HG03439 (cell line): ENCODE measurements around the gene ZNF789.
"Not testable (repeated sequence)": the region's sequence is repeated elsewhere in the genome, so short reads cannot be mapped to it uniquely, and the experiment has no call there.

Experiments used
- ATAC-seq: cut with Tn5 transposase; IDR thresholded peaks from one replicate; pipeline ENCODE4 v1.9.1; 2021; ENCODE audit warnings: mild to moderate bottlenecking, moderate library complexity; ENCODE audit not compliant: unreplicated experiment

ZNF789 gene

DNA sequence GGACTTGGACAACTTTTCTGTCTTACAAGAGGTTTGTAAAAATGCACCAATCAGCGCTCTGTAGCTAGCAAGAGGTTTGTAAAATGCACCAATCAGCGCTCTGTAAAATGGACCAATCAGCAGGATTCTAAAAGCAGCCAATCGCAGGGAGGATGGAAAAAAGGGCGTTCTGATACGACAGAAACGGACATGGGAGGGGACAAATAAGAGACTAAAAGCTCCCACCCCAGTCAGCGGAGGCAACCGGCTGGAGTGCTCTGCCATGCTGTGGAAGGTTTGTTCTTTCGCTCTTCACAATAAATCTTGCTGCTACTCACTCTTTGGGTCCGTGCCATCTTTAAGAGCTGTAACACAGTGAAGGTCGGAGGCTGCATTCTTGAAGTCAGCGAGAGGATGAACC is 28.5 kb downstream of the ZNF789 start:
- ATAC-seq = not testable (repeated sequence)

DNA sequence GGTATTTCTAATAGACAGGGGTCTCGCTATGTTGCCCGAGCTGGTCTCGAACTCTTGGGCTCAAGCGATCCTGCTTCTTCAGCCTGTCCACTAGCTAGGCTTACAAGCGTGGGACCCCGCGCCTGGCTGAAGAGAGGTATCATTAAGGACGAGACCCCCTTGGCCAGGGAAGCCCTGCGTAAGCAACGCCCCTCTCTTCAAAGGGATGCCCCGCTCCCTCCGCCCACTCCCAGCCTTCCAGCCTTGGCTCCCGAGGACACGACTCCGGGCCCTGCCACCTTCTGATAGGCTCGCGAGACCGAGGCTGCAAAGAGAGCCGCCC is 31.6 kb downstream of the ZNF789 start:
- no peak for ATAC-seq

DNA sequence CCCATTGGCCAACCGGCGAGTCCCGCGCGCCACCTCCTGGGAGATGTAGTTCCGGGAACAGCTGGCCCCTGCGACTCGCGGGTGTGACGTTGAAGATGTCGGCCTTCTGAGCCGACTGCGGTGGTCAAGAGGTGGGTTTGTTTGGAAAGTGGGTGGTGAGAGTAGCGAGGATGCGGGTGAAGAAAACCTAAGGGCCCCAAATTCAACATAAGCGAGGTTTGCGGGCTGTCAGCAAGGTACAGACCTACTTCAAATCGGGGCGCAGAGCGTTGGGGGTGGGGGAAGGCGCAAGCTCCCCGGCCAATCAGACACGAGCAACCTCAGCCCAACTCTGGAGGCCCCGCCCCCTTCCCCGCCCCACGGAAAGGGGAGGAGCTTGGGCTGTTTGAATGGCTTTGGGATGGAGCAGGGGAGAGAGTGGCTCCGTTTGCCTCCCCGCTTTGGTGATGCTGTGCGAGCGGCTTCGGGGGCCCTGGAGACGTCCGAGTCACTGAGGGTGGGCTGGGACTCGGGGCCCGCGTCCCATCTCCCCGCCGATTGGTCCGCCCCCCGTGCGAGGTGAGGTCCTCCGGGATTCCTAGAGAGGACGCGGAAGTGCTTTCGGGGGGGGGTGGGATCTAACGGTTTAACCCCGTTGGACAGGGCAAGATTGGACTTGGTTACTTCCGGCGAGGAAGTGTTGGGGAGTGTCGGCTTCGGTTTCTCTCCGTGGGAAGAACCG is 32.1 kb downstream of the ZNF789 start, which contains the start of gene ZKSCAN5:
ZKSCAN5 (plus strand) TSS at position 60 of the 721 bp plus-strand sequence. CDS start 1,383 bp downstream, outside the sequence.
- peak; percentile 77 for ATAC-seq

DNA sequence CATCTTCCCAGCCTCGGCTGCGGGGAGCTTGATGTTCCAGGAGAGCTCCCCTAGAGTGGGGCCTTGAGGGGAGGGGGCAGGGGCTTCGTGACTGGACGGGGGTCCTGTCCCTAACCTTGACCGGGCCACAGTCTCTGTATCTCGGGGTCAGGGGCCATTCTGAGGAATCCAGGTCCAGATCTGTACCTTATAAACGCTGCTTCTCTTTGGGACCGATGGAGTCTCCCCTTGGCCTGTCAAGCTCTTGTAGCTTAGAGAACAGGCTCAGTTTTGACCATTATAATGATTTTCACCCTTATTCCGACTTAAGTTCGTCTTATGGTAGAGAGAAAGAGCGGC is 32.6 kb downstream of the ZNF789 start:
- ATAC-seq = peak; percentile 0

DNA sequence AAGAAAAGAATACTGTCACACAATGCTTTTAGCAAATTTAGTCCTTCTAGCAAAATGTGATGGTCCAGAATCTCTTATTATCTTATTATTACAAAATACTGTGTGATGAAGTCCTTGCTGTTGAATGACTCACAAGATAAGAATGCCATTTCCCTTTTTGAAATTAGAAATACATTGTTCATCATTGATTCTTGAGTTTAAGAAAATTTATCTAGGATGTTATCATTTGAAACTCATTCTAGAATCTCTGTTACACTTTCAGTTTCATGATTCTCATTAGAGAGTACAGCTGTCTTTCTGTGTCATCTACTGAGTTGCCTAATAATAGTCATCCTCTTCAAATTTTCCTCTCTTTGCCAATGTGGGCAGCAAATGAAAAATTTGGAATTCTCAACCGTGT is 41.4 kb downstream of the ZNF789 start:
- no peak for ATAC-seq

DNA sequence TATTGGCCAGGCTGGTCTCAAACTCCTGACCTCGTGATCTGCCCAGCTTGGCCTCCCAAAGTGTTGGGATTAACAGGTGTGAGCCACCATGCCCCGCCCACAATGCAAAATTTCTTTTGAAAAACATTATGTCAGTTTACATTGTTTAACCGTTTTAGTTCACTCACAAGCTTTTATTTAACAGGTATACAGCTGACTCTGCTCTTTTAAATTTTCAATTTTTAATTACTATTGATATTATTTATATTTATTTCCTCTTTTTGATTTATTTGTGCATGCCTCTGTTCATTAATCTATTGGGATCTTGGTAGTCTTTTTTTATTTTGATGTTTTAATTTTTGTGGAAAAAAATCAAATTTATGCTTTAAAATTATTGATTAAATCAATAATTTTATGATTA is 48.7 kb downstream of the ZNF789 start:
- no peak for ATAC-seq

DNA sequence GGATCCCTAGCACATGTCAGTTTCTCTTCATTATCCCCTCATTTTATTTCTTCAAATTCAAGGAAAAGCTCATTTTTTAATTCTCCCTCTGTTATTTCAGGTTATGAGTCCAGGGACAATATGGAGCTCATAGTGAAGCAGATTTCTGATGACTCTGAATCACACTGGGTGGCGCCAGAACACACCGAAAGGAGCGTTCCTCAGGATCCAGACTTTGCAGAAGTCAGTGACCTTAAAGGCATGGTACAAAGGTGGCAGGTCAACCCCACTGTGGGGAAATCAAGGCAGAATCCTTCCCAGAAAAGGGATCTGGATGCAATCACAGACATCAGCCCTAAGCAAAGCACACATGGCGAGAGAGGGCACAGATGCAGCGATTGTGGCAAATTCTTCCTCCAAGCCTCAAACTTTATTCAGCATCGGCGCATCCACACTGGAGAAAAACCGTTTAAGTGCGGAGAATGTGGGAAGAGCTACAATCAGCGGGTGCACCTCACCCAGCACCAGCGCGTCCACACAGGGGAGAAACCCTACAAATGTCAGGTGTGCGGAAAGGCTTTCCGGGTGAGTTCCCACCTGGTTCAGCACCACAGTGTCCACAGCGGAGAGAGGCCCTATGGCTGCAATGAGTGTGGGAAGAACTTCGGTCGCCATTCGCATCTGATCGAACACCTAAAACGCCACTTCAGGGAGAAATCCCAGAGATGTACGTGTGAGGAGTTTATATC is 53.2 kb downstream of the ZNF789 start:
- no peak for ATAC-seq

DNA sequence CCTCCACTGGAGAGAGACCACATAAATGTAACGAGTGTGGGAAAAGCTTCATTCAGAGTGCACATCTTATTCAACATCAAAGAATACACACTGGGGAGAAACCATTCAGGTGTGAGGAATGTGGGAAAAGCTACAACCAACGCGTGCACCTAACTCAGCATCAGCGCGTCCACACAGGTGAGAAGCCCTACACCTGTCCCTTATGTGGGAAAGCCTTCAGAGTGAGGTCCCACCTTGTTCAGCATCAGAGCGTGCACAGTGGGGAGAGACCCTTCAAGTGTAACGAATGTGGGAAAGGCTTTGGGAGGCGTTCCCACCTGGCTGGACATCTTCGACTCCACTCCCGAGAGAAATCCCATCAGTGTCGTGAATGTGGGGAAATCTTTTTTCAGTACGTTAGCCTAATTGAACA is 58.7 kb downstream of the ZNF789 start:
- no peak for ATAC-seq

DNA sequence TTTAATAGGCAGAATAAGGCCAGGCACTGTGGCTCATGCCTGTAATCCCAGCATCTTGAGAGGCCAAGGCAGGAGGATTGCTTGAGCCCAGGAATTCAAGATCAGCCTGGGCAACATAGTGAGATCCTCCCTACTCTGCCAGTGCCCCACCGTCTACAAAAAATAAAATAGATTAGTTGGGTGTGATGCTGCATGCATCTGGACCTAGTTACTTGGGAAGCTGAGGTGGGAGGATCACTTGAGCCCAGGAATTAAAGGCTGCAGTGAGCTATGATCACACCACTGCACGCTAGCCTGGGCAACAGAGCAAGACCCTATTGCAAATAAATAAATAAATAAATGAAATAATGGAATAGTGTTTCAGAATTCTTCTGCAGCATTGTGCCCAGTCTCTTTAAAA is 63.0 kb downstream of the ZNF789 start:
- no peak for ATAC-seq
